HG02588 (cell line): Measurements from ENCODE around the gene LMOD3.
A peak's percentile ranks its signal among the peaks of the same experiment; 100 is the strongest.

Source experiments
- ATAC-seq: cut with Tn5 transposase; IDR thresholded peaks from one replicate; pipeline ENCODE4 v1.9.1; 2021; ENCODE audit warnings: mild to moderate bottlenecking, moderate library complexity; ENCODE audit not compliant: unreplicated experiment

The LMOD3 gene

DNA sequence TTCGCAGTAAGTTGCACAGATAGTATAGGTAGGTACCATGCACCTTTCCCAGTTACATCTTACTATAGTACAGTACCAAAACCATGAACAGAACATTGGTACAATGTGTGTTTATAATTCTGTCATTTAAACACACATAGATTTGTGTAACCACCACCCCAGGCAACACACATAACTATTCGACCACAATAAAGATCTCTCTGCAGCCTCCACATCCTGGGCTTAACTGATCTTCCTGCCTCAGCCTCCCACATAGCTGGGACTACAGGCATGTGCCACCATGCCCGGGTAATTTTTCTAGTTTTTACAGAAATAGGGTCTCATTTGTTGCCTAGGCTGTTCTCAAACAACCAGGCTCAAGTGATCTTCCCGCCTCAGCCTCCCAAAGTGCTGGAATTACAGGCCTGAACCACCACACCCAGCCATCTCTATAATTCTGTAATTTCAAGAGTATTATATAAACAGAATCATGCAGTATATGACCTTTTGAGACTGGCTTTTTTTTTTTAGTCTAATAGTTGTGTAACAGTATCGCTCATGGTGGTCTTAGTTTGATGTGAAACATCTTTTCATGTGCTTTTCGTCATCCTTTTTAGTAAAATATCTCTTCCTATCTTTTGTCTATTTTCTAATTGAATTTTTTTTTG lies 57.0 kb downstream of the LMOD3 start:
- no peak for ATAC-seq

GRCh38 chr3:69063636-69064035 lies 58.8 kb downstream of the LMOD3 start:
- no peak for ATAC-seq

DNA sequence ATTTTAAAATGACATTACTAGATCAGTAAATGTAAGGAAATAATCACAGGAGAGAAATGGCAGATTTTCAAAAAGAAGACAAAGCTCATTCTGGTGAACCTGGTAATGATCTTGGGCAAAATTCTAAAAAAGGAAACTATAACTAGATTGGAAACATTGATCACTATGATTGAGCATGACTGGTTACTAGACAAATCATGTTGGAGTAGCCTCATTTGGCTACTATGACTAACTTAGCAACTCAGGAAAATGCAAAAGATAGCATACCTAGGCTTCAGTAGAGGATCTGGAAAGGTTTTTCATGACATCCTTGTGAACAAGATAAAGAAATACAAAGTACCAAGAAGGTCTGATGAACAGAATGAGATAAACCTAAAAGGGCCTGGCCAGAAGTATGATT lies 62.7 kb downstream of the LMOD3 start:
- no peak for ATAC-seq

DNA sequence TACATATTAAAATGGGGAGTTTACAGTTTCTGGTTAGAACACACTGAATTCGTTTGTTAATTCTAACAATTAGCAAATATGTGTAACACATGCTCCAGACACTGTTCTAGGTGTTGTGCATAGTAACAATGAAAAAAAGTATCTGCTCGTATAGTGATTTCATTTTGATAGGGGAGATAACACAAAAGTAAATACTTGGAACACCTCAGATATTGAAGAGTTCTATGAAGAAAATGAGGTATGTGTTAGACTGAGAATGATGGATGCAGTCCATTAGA lies 63.5 kb downstream of the LMOD3 start:
- peak; percentile 15 for ATAC-seq

- peak; percentile 94 for ATAC-seq
Measured at GRCh38 chr3:69058180-69058946, 64.0 kb downstream of the LMOD3 start.
